PFSK-1 (cell line): ENCODE results near the gene ABLIM2.
A peak's percentile ranks its signal among the peaks of the same experiment; 100 is the strongest.

Experiments
- FOXP2 ChIP-seq: optimal IDR thresholded peaks from 2 replicates; pipeline ENCODE3; 2011; ENCODE audit warnings: borderline replicate concordance, control low read depth, inconsistent platforms; ENCODE audit not compliant: insufficient read depth; ENCODE audit errors: extremely low read length, extremely low read depth
- POLR2AphosphoS5 ChIP-seq: IDR thresholded peaks from 2 replicates; pipeline ENCODE4 v1.6.1; 2012; ENCODE audit warnings: low read depth, mild to moderate bottlenecking, control low read depth, low read length, moderate library complexity
- REST ChIP-seq, 2 experiments: IDR thresholded peaks; 2 replicates each; pipeline versions ENCODE4 v1.6.1 to v1.8.0; 2011 to 2012; ENCODE audit warnings: low read depth in 2 of 2, low read length in 2 of 2, control low read depth in 1 of 2, inconsistent platforms in 1 of 2, mild to moderate bottlenecking in 1 of 2, moderate library complexity in 1 of 2; ENCODE audit not compliant: insufficient read depth in 1 of 2
- SIN3A ChIP-seq: IDR thresholded peaks from 2 replicates; pipeline ENCODE4 v1.6.1; 2012; ENCODE audit warnings: mild to moderate bottlenecking, low read length, moderate library complexity, borderline replicate concordance; ENCODE audit not compliant: insufficient read depth
- TAF1 ChIP-seq: IDR thresholded peaks from 2 replicates; pipeline ENCODE4 v1.6.1; 2012; ENCODE audit warnings: low read length, control low read depth, borderline replicate concordance; ENCODE audit not compliant: insufficient read depth

Gene ABLIM2

GRCh38 chr4:8188085-8188484 is 29.5 kb upstream of the ABLIM2 start:
- TF ChIP-seq POLR2AphosphoS5 = no peak
- TF ChIP-seq FOXP2 = no peak
- no peak for TF ChIP-seq SIN3A
- no peak for TF ChIP-seq REST (IDR thresholded peaks at IDR 0.05; ENCODE audit: insufficient read depth in 1 of 2, low read depth in 2 of 2, low read length in 2 of 2)
- no peak for TF ChIP-seq TAF1

- TF ChIP-seq REST (IDR thresholded peaks at IDR 0.05; ENCODE audit: insufficient read depth in 1 of 2, low read depth in 2 of 2, low read length in 2 of 2) (peak in 1 of 2 experiments; percentile 49; a peak in 1 of 4 replicates), POLR2AphosphoS5 (no peak)
Measured at GRCh38 chr4:8185930-8186329, 27.3 kb upstream of the ABLIM2 start.

- TF ChIP-seq POLR2AphosphoS5 (no peak), TAF1 (no peak), REST (IDR thresholded peaks at IDR 0.05; ENCODE audit: insufficient read depth in 1 of 2, low read depth in 2 of 2, low read length in 2 of 2) (no peak), FOXP2 (no peak), SIN3A (no peak)
Measured at GRCh38 chr4:8185295-8185694, 26.7 kb upstream of the ABLIM2 start.

- TF ChIP-seq FOXP2 = no peak
- no peak for TF ChIP-seq REST (IDR thresholded peaks at IDR 0.05; ENCODE audit: insufficient read depth in 1 of 2, low read depth in 2 of 2, low read length in 2 of 2)
- TF ChIP-seq SIN3A = no peak
- no peak for TF ChIP-seq POLR2AphosphoS5
- TF ChIP-seq TAF1 = no peak
Measured at GRCh38 chr4:8184061-8184460, 25.4 kb upstream of the ABLIM2 start.

GRCh38 chr4:8182858-8183725 is 24.5 kb upstream of the ABLIM2 start:
- TF ChIP-seq TAF1 (no peak), FOXP2 (no peak), REST (IDR thresholded peaks at IDR 0.05; ENCODE audit: insufficient read depth in 1 of 2, low read depth in 2 of 2, low read length in 2 of 2) (no peak), SIN3A (no peak), POLR2AphosphoS5 (no peak)
